Common myeloid progenitor, CD34-positive (primary cell): ENCODE measurements around the gene EPN2.

Experiments used
- CTCF ChIA-PET: fragments of 350-600 bp; sonication (Branson Sonifier 250); formaldehyde crosslinking; loops from one replicate; lab custom pipeline; 2021; ENCODE audit warnings: antibody characterized with exemption; lab: Charles Lee
- POLR2A ChIA-PET: fragments of 350-600 bp; sonication (Branson Sonifier 250); formaldehyde crosslinking; loops from one replicate; lab custom pipeline; 2021; ENCODE audit warnings: antibody characterized with exemption; lab: Charles Lee
- DNase-seq, 3 donors: peaks; one replicate each; pipeline versions ENCODE4 v3.0.0 to v3.0.0-alpha.2; 2013
- H3K27ac ChIP-seq, 2 experiments: 1 replicate in 1 of 2; 2 replicates in 1 of 2; pipeline ENCODE4 v1.7.0; 2013; ENCODE audit warnings: inconsistent platforms in 2 of 2, low read length in 2 of 2, mild to moderate bottlenecking in 2 of 2, low read depth in 1 of 2, moderate library complexity in 1 of 2; ENCODE audit not compliant: severe bottlenecking in 2 of 2, insufficient read depth in 1 of 2, poor library complexity in 1 of 2
- H3K27me3 ChIP-seq, 5 experiments: replicated peaks in 2 of 5; 1 replicate in 3 of 5; 2 replicates in 2 of 5; pipeline versions ENCODE4 v1.6.1 to v1.7.0; 2013; ENCODE audit warnings: low read length in 4 of 5, mild to moderate bottlenecking in 2 of 5, moderate library complexity in 2 of 5, inconsistent platforms in 1 of 5; ENCODE audit not compliant: insufficient read depth in 5 of 5, control insufficient read depth in 4 of 5
- H3K36me3 ChIP-seq, 4 experiments: 1 replicate in 2 of 4; 2 replicates in 2 of 4; pipeline versions ENCODE4 v1.6.1 to v1.7.0; 2013; ENCODE audit warnings: low read length in 3 of 4, control low read depth in 1 of 4, mild to moderate bottlenecking in 1 of 4; ENCODE audit not compliant: control insufficient read depth in 4 of 4, insufficient read depth in 4 of 4
- H3K4me1 ChIP-seq, 4 experiments: 1 replicate in 3 of 4; 2 replicates in 1 of 4; pipeline versions ENCODE4 v1.6.1 to v1.7.1; 2013; ENCODE audit warnings: low read length in 3 of 4, mild to moderate bottlenecking in 3 of 4, control low read depth in 1 of 4, inconsistent platforms in 1 of 4, moderate library complexity in 1 of 4; ENCODE audit not compliant: control insufficient read depth in 4 of 4, insufficient read depth in 4 of 4; ENCODE audit errors: control extremely low read depth in 1 of 4
- H3K4me3 ChIP-seq, 7 experiments: 1 replicate in 4 of 7; 2 replicates in 3 of 7; pipeline versions ENCODE4 v1.5.1 to v1.7.0; 2013; ENCODE audit warnings: mild to moderate bottlenecking in 7 of 7, low read length in 6 of 7, moderate library complexity in 6 of 7, inconsistent platforms in 2 of 7, low read depth in 2 of 7, control low read depth in 1 of 7; ENCODE audit not compliant: insufficient read depth in 4 of 7, control insufficient read depth in 1 of 7; ENCODE audit errors: extremely low read depth in 1 of 7
- H3K9me3 ChIP-seq, 5 experiments: 1 replicate in 4 of 5; 2 replicates in 1 of 5; pipeline versions ENCODE4 v1.6.1 to v1.7.1; 2013; ENCODE audit warnings: low read length in 4 of 5, mild to moderate bottlenecking in 2 of 5, inconsistent platforms in 1 of 5, low read depth in 1 of 5, moderate library complexity in 1 of 5; ENCODE audit not compliant: control insufficient read depth in 4 of 5, insufficient read depth in 2 of 5; ENCODE audit errors: control extremely low read depth in 1 of 5
- whole genome bisulfite sequencing: methylation state at CpG from one replicate; pipeline ENCODE4 v1.1.5; 2013; ENCODE audit not compliant: insufficient coverage; 5-methylcytosine and 5-hydroxymethylcytosine counted together

EPN2 gene

DNA sequence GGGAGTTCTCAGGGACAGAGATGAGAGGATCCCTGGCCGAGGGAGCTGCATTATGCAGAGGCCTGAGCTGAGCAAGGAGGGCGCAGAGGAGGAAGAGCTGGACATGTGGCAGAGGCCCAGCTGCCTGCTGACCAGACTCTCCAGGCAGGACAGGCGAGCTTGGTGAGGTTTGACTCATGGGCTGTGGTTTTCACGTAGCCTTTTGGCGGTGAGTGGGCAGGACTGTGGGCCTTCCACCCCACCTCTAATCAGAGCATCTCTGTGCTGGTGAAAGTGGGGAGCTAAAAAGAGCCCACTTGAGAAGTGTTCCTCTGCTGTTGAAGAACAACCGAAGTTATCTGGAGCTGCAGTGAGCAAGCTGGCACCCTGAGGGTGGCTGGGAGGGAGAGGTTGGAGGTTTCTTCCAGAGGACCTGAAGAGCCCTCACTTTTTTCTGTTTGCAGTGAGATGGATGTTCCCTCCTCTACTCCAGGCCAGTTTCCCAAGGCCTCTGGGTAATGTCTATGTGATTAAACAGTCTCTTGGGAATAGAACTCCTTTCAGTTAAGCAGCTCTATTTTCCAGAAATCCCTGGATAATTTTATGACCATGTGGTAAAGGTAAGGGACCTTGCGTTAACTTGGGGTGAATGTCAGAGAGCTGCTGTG is 11.9 kb downstream of the EPN2 start:
- H3K4me1 ChIP-seq = no peaks in the 10 kb centered on the region
- peaks cover 0 to 30% (median 13%) of the 10 kb centered on the region in 5 experiments for H3K27me3 ChIP-seq
- 95% methylated on average over 5 of the region's 7 CpGs for WGBS
- no peaks in the 10 kb centered on the region for H3K36me3 ChIP-seq
- DNase-seq = no peak
- POLR2A ChIA-PET = no interaction called here
- CTCF ChIA-PET = interaction anchor here (0.6 to 1.4 kb wide), 3 partner anchors 9 to 658 kb away, joined by 3 to 7 read pairs (median 3); no protein-coding TSS in a partner anchor
- H3K4me3 ChIP-seq = no peak overlapping the region
- H3K9me3 ChIP-seq = peaks cover 0 to 4% (median 1%) of the 10 kb centered on the region in 5 experiments
- H3K27ac ChIP-seq = no peak overlapping the region

GRCh38 chr17:19249681-19250080 is 12.5 kb downstream of the EPN2 start:
- Histone ChIP-seq H3K9me3 (peaks cover 0 to 4% (median 1%) of the 10 kb centered on the region in 5 experiments), H3K4me1 (peaks cover 0 to 2% (median 0%) of the 10 kb centered on the region in 4 experiments), H3K27ac (no peak overlapping the region), H3K36me3 (no peaks in the 10 kb centered on the region), H3K27me3 (peaks cover 0 to 31% (median 13%) of the 10 kb centered on the region in 5 experiments), H3K4me3 (no peak overlapping the region)
- 97% methylated on average over 7 of the region's 7 CpGs for WGBS
- DNase-seq = no peak
- CTCF ChIA-PET = interaction anchor here (1.1 to 1.4 kb wide), 2 partner anchors 8 to 11 kb away, joined by 3 to 7 read pairs; no protein-coding TSS in a partner anchor
- POLR2A ChIA-PET = no interaction called here

DNA sequence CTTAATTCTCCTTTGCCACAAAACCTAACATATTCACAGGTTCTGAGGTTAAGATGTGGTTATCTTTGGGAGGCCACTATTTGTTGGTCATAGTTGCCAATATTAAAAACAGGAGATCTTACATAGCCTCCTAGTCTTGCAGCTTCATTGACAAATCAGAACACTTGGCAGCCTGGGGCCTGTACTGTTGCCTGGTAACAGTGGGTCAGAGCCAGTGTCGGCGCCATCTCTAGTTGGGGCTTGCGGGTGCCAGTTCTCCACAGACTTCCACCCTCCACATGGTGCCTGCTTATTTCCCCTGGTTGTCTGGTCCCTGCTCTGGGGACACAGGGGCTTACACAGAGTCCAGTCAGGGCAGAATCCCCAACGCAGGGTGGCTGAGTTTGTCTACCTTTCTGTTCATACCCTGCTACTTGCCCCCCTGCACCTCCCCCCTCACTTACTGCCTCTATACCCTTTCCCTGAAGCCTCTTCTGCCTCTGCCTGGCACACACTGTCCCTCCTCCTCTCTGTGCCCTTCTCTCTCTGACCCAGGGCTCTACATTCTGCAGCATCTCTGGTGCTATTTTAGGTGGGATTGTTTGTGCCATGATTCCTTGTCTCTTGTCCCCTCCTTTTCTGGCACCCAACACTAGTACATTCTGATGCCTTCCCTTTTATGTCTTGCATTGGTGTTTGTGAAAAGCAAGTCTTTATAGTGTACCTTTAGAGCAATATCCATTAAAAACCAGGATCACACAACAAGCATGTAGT is 13.4 kb downstream of the EPN2 start:
- peaks cover 0 to 4% (median 1%) of the 10 kb centered on the region in 5 experiments for H3K9me3 ChIP-seq
- no peak overlapping the region for H3K27ac ChIP-seq
- peaks cover 0 to 4% (median 0%) of the 10 kb centered on the region in 4 experiments for H3K4me1 ChIP-seq
- CTCF ChIA-PET = interaction anchor here (1.4 kb wide), 1 partner anchor 10 kb away, joined by 6 read pairs; no protein-coding TSS in a partner anchor
- POLR2A ChIA-PET = interaction anchor here (1.0 kb wide), 1 partner anchor 78 kb away, joined by 3 read pairs; no protein-coding TSS in a partner anchor
- H3K27me3 ChIP-seq = peaks cover 0 to 32% (median 13%) of the 10 kb centered on the region in 5 experiments
- H3K36me3 ChIP-seq = no peaks in the 10 kb centered on the region
- no peak overlapping the region for H3K4me3 ChIP-seq
- WGBS = 97% methylated on average over 4 of the region's 4 CpGs
- DNase-seq = no peak

- CTCF ChIA-PET = no interaction called here
- DNase-seq = no peak
- peaks cover 0 to 4% (median 0%) of the 10 kb centered on the region in 4 experiments for H3K4me1 ChIP-seq
Observed at GRCh38 chr17:19253112-19253511, 15.9 kb downstream of the EPN2 start.

GRCh38 chr17:19254651-19255050 is 17.5 kb downstream of the EPN2 start:
- Histone ChIP-seq H3K9me3 (peaks cover 0 to 4% (median 1%) of the 10 kb centered on the region in 5 experiments), H3K4me1 (peaks cover 0 to 4% (median 0%) of the 10 kb centered on the region in 4 experiments), H3K36me3 (no peaks in the 10 kb centered on the region), H3K27ac (no peak overlapping the region), H3K4me3 (no peak overlapping the region), H3K27me3 (peaks cover 0 to 24% (median 12%) of the 10 kb centered on the region in 5 experiments)
- DNase-seq = peak in 2 of 3 donors; percentile 18 to 34
- ChIA-PET CTCF (interaction anchor here (1.0 kb wide), 1 partner anchor 8 kb away, joined by 4 read pairs; no protein-coding TSS in a partner anchor), POLR2A (no interaction called here)
- 100% methylated on average over 2 of the region's 2 CpGs for WGBS

More at GRCh38 chr17:19253112-19253511, 15.9 kb downstream of the EPN2 start:
- Histone ChIP-seq H3K9me3 (peaks cover 0 to 4% (median 1%) of the 10 kb centered on the region in 5 experiments), H3K27me3 (peaks cover 0 to 30% (median 16%) of the 10 kb centered on the region in 5 experiments), H3K36me3 (no peaks in the 10 kb centered on the region), H3K4me3 (no peak overlapping the region), H3K27ac (no peak overlapping the region)
- POLR2A ChIA-PET = no interaction called here
- 100% methylated on average over 1 of the region's 1 CpG for WGBS

DNA sequence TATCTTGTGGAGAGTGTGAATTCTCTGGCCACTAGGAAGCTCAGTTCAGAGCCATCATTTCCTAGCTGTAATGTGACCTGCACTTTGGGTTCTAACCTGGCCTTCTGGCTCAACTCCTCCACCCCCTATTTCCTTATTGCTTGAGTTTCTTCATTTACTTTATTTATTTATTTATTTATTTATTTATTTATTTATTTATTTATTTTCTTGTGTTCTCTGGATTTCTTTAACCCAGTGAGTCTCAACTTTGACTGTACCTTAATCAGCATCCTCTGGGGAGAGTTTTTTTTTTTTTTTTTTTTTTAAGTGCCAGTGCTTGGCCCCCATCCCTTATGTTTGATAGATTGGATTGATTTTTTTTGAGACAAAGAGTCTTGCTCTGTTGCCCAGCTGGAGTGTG is 18.1 kb downstream of the EPN2 start:
- no peak overlapping the region for H3K27ac ChIP-seq
- POLR2A ChIA-PET = no interaction called here
- H3K27me3 ChIP-seq = peaks cover 0 to 30% (median 14%) of the 10 kb centered on the region in 5 experiments
- no peak for DNase-seq
- no peaks in the 10 kb centered on the region for H3K36me3 ChIP-seq
- peaks cover 0 to 4% (median 0%) of the 10 kb centered on the region in 4 experiments for H3K4me1 ChIP-seq
- peaks cover 0 to 4% (median 1%) of the 10 kb centered on the region in 5 experiments for H3K9me3 ChIP-seq
- CTCF ChIA-PET = interaction anchor here (1.0 kb wide), 1 partner anchor 8 kb away, joined by 4 read pairs; no protein-coding TSS in a partner anchor
- H3K4me3 ChIP-seq = no peak overlapping the region
